GM19463 (cell line): Measurements from ENCODE around the gene NDUFAB1.
"Not testable (repeated sequence)": the region's sequence is repeated elsewhere in the genome, so short reads cannot be mapped to it uniquely, and the experiment has no call there.

Experiments used
- ATAC-seq: cut with Tn5 transposase; IDR thresholded peaks from one replicate; pipeline ENCODE4 v1.9.1; 2021; ENCODE audit warnings: mild to moderate bottlenecking, moderate library complexity; ENCODE audit not compliant: unreplicated experiment

Gene NDUFAB1

GRCh38 chr16:23584186-23585076 lies 11.7 kb downstream of the NDUFAB1 start:
- no peak for ATAC-seq

DNA sequence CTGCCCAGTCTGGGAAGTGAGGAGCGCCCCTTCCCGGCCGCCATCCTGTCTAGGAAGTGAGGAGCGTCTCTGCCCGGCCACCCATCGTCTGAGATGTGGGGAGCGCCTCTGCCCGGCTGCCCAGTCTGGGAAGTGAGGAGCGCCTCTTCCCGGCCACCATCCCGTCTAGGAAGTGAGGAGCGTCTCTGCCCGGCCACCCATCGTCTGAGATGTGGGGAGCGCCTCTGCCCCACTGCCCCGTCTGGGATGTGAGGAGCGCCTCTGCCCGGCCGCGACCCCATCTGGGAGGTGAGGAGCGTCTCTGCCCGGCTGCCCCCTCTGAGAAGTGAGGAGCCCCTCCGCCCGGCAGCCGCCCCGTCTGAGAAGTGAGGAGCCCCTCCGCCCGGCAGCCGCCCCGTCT lies 12.8 kb downstream of the NDUFAB1 start:
- not testable (repeated sequence) for ATAC-seq

GRCh38 chr16:23581764-23582163 lies 14.4 kb downstream of the NDUFAB1 start:
- ATAC-seq, result no peak

- ATAC-seq, result no peak
Measured at GRCh38 chr16:23580391-23580790, 15.7 kb downstream of the NDUFAB1 start.

- no peak for ATAC-seq
Measured at GRCh38 chr16:23579371-23579770, 16.7 kb downstream of the NDUFAB1 start.

- no peak for ATAC-seq
Measured at GRCh38 chr16:23578101-23578830, 17.9 kb downstream of the NDUFAB1 start.

- ATAC-seq, result no peak
Measured at GRCh38 chr16:23577493-23577892, 18.6 kb downstream of the NDUFAB1 start.

DNA sequence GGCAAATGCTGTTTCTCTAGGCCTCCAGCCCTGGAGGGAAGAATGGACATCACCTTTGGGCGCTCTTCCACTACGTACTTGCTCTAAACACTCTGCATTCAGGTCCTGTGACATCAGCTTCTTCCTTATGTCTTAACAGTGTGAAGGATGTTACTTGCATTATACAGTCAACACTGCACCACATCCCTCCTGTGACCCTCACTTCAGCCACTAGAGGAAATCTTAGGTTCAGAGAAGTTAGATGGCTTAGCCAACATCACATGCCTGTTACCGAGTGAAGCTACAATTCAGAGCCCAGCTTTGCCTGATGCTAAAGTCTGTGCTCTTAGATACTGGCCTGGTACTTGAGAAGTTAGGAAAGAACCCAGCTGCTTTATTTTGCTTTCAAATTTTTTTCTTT lies 20.3 kb downstream of the NDUFAB1 start:
- no peak for ATAC-seq

- ATAC-seq, result no peak
Measured at GRCh38 chr16:23573817-23574216, 22.3 kb downstream of the NDUFAB1 start.

DNA sequence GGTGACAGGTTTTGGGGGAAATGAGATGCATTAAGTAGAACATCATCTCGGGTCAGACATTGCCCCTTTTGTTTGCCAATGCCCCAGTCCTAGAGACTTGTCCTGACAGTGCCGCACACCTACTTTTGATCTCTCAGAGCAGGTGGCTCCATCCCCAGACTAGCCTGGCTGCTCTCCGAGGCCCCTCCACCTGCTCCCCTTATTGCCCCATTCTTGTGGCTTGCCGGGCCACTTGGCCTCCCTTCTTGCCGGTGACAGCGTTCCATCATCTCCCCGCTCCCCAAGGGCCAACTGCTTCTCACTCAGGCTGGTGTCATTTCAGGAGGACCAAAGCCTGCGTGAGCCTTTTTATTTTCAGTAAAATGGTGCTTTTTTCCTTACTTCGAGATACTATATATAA lies 23.7 kb downstream of the NDUFAB1 start:
- ATAC-seq, result no peak

- ATAC-seq, result no peak
Measured at GRCh38 chr16:23571895-23572294, 24.2 kb downstream of the NDUFAB1 start.

GRCh38 chr16:23570992-23571632 lies 25.0 kb downstream of the NDUFAB1 start:
- no peak for ATAC-seq

DNA sequence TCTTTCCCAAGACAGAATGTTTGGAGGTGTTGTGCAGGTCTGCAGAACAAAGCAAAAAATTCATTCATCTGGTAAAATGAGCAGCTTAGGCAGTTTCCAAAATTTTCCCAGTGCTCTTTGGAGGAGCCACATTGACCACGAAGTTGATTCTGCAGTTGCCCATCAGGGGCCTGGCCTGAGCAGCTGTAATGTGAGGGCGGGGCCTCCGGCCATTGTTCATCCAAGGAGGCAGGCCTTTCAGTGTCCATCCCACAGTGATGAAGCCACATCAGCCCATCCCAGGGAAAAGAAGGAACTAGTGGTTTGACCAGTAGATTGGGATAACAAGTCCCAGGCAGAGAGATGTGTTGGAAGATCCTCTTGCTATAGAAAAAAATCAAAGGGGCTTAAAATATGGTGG lies 28.5 kb downstream of the NDUFAB1 start:
- ATAC-seq, result no peak

GRCh38 chr16:23566724-23567123 lies 29.4 kb downstream of the NDUFAB1 start:
- ATAC-seq, result no peak

DNA sequence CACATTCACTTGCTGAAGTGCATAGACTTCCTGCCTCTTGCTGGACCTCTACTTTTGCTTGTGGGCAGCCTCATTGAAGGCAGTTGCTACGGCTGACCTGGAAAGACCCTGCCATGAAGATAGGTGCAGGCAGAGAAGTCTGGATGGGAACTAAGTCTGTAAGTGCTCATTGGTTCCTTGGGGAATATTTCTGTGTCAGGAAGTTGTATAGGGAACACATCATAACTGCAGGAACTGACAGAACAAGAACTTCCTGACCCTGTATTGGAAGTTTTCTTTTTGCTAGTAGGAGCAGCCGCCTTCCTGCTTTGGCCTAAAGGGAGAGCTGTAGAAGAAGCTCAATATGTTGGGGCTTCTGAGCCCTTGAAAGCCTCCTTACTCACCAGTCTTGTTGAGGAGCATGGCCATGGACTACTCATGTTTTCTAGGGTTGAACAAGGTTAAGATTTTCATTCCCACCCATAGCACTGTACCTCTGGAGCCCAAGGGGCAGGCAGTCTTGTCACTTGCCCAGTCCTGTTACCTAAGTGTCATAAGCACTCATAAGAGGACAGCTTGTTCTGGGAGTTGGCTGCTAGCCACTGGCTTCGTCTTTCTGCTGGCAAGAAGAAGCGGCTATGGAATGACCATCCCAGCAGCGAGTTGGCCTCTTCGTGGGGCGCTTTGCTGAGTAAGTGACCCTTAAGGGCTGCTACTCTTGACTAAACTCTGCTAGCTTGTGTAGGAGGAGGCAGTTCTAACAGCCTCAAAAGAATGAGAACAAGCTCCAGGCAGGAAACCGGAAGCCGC lies 31.3 kb downstream of the NDUFAB1 start:
- ATAC-seq, result no peak

DNA sequence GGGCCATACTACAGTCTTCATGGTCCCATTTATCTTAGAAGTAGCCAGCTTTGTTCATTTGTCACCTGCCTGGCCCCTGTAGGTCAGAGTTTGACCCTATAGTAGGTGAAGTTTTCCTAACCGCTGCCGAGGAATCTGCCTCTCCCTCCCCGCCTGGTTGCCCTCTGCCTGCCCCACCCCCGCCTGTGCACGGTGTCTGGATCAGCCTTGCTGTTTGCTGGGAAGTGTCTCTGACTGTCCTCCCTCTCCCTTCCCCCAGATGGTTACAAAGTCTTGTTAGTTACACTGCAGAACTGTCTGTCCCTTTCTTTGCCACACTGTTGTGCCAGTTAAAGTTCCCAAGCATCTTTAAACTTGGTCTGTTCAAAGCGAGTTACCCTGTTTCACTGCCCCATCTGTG lies 32.9 kb downstream of the NDUFAB1 start:
- ATAC-seq, result no peak

DNA sequence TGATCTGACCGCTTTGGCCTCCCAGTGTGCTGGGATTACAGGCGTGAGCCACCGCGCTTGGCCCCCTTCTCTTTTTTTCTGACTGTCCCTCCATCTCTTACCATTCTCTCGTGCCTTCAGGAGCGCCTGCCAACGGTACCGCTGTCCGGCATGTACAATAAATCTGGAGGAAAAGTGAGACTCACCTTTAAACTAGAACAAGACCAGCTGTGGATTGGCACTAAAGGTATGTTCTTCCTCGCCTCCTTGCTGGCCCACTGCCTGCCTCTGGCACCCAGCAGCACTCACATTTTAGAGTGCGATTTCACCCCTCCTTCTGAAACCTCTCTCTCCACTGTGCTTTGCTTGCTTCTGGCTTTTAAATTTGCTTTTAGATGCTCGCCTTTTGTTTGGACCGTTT lies 33.6 kb downstream of the NDUFAB1 start:
- ATAC-seq, result no peak

GRCh38 chr16:23561586-23561985 lies 34.5 kb downstream of the NDUFAB1 start:
- no peak for ATAC-seq

DNA sequence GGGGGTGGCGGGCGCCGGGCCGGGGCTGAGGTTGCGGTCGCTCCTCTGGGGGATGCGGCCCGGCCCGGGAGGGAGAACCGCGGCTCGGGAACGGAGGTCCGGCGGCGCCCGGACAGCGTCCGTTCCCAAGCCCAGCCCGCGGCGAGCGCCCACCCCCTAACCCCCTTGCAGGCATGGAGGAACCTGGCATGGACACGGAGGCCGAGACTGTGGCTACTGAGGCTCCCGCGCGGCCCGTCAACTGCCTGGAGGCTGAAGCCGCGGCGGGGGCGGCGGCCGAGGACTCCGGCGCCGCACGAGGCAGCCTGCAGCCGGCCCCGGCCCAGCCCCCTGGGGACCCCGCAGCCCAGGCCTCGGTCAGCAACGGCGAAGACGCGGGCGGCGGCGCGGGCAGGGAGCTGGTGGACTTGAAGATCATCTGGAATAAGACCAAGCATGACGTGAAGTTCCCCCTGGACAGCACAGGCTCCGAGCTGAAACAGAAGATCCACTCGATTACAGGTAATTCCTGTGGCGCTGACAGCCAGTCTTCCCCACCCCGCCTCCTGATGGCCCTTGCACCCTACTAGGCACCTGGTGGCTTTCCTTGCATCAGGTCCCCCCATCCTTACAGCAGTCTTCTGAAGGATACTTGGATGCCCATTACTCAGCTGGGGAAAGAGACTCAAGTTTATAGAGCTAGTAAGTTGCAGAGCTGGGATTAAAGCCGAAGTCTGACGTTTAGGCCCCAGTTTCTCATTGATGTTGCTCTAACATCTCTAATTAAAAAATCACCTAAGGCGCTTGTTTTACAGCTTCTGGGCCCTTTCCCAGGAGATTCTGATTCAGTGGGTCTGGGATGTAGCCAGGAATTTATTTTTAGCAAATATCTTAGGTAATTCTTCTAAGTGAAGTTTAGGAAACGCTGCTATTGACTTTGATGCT lies 38.1 kb downstream of the NDUFAB1 start:
- peak; percentile 4 for ATAC-seq
